Measurements from ENCODE around the gene COPS7B.

DNA sequence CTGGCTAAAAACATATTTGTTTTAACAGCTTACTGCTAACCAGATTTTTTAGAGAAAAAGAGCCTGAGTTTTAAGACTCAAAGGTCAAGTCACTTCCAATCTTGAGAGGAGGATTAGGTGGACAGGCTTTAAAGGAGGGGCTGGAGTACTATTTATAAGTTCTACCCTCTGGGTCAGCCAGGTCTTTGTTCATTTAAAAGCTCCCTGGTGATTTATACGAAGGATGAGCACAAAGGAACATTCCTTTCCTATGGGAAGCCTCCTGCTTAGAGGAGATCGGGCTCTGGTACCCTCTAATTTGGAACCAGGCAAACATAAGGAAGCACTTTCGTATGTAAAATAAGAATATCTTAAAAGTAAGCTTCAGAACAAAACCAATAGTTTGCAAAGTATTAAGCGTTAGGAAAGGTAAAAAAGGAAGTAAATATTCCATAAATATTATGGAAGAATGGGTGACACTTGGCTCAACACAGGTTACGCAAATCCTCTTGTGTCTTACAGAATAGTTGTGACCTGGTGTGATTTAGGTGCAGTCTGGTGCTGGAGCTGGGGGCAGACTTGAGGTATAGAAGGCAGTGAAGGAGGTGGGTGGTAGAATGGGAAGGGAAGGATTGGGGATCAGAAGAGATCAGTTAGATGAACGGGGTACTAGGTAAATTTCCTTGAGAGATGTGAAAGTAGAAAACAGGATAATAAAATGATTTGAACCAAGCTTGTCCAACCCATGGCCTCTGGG, 40.8 kb upstream of the COPS7B start:
- TF ChIP-seq, protein P1, sequence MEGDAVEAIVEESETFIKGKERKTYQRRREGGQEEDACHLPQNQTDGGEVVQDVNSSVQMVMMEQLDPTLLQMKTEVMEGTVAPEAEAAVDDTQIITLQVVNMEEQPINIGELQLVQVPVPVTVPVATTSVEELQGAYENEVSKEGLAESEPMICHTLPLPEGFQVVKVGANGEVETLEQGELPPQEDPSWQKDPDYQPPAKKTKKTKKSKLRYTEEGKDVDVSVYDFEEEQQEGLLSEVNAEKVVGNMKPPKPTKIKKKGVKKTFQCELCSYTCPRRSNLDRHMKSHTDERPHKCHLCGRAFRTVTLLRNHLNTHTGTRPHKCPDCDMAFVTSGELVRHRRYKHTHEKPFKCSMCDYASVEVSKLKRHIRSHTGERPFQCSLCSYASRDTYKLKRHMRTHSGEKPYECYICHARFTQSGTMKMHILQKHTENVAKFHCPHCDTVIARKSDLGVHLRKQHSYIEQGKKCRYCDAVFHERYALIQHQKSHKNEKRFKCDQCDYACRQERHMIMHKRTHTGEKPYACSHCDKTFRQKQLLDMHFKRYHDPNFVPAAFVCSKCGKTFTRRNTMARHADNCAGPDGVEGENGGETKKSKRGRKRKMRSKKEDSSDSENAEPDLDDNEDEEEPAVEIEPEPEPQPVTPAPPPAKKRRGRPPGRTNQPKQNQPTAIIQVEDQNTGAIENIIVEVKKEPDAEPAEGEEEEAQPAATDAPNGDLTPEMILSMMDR (IDR thresholded peaks at IDR 0.05), result no peak
- TF ChIP-seq POLR2A (IDR thresholded peaks at IDR 0.05), result no peak
